Fibroblast of mammary gland (primary cell): ENCODE results near the gene CDK14.

Source experiments
- DNase-seq: peaks from one replicate; pipeline ENCODE4 v3.0.0-alpha.2; 2010; ENCODE audit warnings: low read depth
- H3K4me3 ChIP-seq: 2 replicates; pipeline ENCODE4 v1.5.1; 2011; ENCODE audit warnings: low read depth, mild to moderate bottlenecking, low read length, moderate library complexity; ENCODE audit not compliant: control insufficient read depth
- TF ChIP-seq, protein P1 (sequence below): conservative IDR thresholded peaks from 2 replicates; pipeline ENCODE4 v1.5.1; 2011; ENCODE audit warnings: low read depth, low read length, inconsistent platforms; ENCODE audit not compliant: control insufficient read depth, insufficient read depth

Gene CDK14

DNA sequence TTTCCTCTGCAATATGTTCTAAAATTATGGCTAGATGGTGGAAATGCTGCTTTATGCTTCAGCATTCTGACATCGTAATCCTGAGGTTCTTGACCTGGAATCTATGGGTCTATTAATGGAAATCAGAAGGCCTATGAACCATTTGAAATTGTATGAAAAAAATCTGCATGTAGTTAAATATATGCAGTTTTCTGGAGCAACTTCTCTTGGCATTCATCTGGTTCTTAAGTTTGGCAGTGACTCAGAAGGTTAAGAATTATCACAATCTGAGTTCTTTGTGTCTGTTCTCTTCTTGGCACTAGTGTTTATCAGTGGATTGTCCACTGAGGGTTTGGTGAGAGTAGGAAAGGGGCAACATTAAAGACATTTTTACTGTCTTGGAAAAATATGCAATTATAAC lies 597.0 kb downstream of the CDK14 start:
- peak; percentile 62 for DNase-seq
- TF ChIP-seq, protein P1, sequence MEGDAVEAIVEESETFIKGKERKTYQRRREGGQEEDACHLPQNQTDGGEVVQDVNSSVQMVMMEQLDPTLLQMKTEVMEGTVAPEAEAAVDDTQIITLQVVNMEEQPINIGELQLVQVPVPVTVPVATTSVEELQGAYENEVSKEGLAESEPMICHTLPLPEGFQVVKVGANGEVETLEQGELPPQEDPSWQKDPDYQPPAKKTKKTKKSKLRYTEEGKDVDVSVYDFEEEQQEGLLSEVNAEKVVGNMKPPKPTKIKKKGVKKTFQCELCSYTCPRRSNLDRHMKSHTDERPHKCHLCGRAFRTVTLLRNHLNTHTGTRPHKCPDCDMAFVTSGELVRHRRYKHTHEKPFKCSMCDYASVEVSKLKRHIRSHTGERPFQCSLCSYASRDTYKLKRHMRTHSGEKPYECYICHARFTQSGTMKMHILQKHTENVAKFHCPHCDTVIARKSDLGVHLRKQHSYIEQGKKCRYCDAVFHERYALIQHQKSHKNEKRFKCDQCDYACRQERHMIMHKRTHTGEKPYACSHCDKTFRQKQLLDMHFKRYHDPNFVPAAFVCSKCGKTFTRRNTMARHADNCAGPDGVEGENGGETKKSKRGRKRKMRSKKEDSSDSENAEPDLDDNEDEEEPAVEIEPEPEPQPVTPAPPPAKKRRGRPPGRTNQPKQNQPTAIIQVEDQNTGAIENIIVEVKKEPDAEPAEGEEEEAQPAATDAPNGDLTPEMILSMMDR = no peak
- H3K4me3 ChIP-seq = no peak overlapping the region

DNA sequence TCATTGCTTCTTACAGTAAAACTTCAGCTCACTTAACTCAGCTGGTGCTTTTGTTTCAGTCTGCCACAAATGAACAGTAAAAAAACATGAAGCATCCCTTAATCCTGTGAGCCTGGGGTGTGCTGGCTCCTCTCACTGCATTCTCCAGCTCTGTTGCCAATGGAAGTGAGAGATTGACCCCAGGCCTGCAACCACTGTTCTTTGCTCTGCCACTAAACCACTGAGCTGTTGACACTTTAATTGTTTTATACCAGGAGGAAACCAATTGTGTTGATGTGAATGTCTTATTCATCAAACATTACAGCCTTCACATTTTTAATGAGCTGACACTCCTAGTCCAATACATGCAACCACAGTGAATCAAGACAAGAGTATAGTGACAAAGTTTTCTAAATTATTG lies 598.7 kb downstream of the CDK14 start:
- no peak overlapping the region for H3K4me3 ChIP-seq
- TF ChIP-seq, protein P1 = no peak
- no peak for DNase-seq

DNA sequence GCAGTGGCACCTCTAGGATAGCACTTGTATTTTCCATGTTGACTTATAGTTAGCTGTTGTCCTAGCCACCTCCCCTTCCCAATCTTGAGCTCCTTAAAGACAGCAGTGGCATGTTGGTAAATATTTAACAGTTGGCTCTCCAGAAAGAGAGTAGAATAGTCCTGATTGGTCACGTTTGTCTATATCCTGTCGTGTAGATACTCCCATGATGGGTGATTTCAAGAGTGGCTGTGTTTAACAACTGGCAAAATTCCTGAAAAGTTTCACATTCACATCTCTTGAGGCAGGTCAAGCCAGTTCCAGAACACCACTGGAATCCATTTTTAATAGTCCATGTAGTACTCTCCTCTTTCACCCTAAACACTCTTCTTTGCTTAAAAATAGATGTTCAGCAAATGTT lies 599.9 kb downstream of the CDK14 start:
- DNase-seq = no peak
- H3K4me3 ChIP-seq = no peak overlapping the region
- TF ChIP-seq, protein P1 = no peak

DNA sequence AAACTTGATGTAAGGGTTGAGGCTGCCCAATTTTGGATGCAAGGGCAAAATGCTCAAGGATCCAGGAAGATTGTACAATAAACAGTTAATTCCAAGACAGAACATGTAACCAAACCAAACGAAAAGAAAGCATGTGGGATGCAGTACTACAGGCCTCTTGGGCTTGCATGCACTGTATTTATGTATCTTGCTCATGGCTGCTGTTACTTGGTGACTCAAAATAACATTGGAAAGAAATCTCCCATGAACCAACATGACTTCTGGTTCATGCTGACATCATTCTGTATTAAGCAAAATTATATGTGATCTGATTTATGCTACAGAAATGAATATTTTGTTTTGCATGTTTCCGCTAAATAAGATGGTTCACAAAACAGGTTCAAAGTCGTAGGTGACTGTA lies 602.2 kb downstream of the CDK14 start:
- DNase-seq = peak; percentile 33
- TF ChIP-seq, protein P1 = no peak
- H3K4me3 ChIP-seq = no peak overlapping the region

DNA sequence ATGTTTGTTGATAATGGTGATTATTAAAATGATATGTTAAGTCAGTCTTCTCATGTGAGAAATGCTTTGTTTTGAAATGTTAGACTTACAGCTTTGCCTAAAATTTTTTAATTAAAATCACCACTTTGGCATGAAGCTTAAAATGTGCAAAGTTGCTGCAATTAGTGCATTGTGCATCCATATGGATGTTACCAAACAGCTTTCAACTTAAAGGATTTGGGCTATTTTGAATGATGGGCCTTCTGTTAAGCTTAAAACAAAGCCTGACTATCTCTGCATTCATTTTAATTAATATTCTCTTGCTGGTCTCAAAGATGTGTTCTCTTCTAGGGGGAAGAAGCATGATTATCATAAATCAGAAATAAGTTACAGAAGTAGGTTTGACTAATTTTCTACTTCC lies 603.5 kb downstream of the CDK14 start:
- no peak for DNase-seq
- H3K4me3 ChIP-seq = no peak overlapping the region
- TF ChIP-seq, protein P1 = no peak

DNA sequence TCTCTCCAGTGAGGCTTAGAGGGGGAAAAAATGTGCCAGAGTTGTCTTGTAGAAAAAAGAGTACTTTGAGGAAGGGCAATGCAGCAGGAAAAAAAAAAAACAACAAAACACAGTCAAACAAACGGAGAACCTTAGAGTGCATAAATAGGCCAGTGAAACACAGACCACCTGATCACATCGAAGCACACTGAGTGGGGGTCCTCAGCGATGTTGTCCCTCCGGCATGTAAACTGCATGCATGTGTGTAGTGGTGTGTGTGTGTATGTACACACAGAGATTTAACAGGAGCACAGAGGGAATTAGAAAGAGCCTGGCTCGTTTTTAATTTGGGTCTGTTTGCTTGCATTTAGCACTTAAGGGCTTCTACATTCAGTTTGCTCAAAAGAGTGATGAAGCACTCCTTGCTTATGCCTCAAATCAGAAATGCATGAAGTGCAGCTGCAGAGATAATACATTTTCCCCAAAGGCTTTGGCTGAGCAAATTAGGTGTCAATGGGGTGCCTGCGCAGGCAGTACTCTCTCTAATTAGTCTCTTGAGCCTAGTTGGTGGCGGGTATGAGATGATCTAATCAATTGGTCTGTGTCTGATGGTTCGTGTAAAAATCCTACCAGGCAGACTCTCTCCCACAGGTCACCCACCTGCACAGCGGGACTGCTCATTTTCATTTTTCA lies 605.5 kb downstream of the CDK14 start:
- DNase-seq = no peak
- no peak overlapping the region for H3K4me3 ChIP-seq
- TF ChIP-seq, protein P1 = no peak
